Epidermal melanocyte (primary cell): ENCODE results near the gene NEK10.

ENCODE experiments used
- DNase-seq: peaks from one replicate; pipeline ENCODE4 v3.0.0; 2011; ENCODE audit warnings: low spot score; ENCODE audit not compliant: insufficient read length

The NEK10 gene

DNA sequence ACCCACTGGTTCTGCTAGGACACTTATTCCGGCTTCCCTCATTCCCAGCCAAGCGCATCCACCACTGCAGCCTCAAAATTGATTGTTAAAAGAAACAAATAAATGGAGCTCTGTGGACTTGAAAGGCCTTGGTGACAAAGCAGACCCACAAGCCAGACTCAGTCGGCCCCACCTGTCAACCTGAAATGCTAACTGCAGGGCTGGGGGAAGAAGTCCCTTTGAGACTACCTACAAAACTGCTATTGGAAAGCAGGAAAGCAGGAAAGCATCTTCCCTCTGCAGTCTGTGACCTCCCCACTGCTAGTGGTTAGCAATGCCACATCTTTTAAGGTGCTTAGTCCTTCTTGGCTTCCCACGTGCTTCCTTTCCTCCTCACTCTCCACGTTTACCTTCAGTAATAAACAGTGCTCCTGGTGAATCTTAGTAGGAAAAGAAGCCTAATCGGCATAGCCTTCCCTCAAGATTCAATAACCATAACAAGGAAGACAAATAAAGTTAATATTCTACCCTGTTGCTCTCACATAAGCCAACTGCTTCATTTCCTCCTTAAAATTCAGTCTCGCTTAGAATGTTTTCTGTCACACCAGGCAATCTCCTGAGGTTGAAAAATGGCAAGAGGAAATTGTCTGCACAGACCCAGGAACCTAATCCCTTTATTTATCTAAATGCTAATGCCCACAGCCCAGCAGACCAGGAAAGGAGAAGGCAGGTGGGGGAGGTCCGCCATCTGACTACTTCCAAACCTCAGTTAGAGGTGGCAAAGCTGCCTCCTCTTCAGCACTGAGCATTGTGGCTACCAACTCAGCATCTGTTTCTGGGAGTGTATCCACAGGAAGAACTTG, 296.2 kb downstream of the NEK10 start:
- DNase-seq: no peak

DNA sequence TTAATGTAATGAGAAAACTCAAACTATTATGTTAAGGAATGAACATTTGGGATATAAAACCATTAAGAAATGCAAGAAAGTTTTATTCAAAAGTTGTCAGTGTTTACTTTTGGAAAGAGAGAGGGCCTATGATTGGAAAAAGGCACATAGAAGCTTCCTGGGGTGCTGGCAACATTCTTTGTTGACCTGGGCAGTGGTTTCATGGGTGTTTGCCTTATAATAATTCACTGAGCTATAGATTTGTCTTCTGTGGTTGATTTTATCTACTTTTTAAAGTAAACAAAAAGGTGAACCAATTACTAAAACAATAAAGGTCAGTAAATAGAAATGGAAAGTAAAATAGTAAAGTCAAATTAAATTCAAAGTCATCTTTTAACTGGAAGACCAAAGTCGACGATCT, 308.8 kb downstream of the NEK10 start:
- DNase-seq: no peak
